ENCODE data around the gene SLC25A27.

The SLC25A27 gene

GRCh38 chr6:46720401-46720800, 67.6 kb downstream of the SLC25A27 start:
- DNase-seq, result no peak
